Nephron progenitor cell (in vitro differentiated cells): ENCODE data around the gene UBE2J1.

ENCODE experiments used
- DNase-seq: peaks from one replicate; pipeline ENCODE4 v3.0.0; 2021
- H3K27ac Mint-ChIP-seq: 2 replicates; pipeline ENCODE4 v1.8.0; 2021; ENCODE audit warnings: mild to moderate bottlenecking, moderate library complexity, mixed read lengths
- H3K27me3 Mint-ChIP-seq: 2 replicates; pipeline ENCODE4 v1.8.0; 2021; ENCODE audit warnings: mild to moderate bottlenecking, low read depth, mixed read lengths; ENCODE audit not compliant: poor library complexity
- H3K36me3 Mint-ChIP-seq: 2 replicates; pipeline ENCODE4 v1.8.0; 2021; ENCODE audit warnings: low read depth, mixed read lengths
- H3K4me1 Mint-ChIP-seq: 2 replicates; pipeline ENCODE4 v1.8.0; 2021; ENCODE audit warnings: mixed read lengths
- H3K4me3 Mint-ChIP-seq: 2 replicates; pipeline ENCODE4 v1.8.0; 2021; ENCODE audit warnings: mild to moderate bottlenecking, moderate library complexity, mixed read lengths
- H3K9me3 Mint-ChIP-seq: 2 replicates; pipeline ENCODE4 v1.8.0; 2021; ENCODE audit warnings: mild to moderate bottlenecking, moderate library complexity, mixed read lengths
- CTCF ChIP-seq: fragments of 200-600 bp; sonication (generic); IDR thresholded peaks from 2 replicates; pipeline ENCODE4 v1.5.0; 2021; ENCODE audit warnings: antibody characterized with exemption

The UBE2J1 gene

DNA sequence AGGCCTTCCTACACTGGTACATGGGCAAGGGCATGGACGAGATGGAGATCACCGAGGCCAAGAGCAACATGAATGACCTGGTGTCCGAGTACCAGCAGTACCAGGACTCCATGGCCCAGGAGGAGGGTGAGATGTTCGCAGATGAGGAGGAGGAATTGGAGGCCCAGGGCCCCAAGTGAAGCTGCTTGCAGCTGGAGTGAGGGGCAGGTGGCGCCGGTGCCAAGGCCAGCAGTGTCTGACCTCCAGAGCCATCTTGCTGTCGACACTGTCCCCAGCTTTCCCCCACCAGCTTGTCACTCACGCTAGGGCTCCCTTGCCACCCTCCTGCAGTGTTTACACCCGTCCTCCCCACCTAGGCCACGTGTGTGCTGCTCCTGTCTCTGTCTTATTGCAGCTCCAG is 49.6 kb downstream of the UBE2J1 start:
- no peaks in the 10 kb centered on the region for H3K36me3 Mint-ChIP-seq
- no peak for TF ChIP-seq CTCF
- peaks cover 7% of the 10 kb centered on the region for H3K27me3 Mint-ChIP-seq
- DNase-seq: no peak
- H3K27ac Mint-ChIP-seq: no peak overlapping the region
- no peak overlapping the region for H3K4me3 Mint-ChIP-seq
- peaks cover 19% of the 10 kb centered on the region for H3K4me1 Mint-ChIP-seq
- H3K9me3 Mint-ChIP-seq: peaks cover 27% of the 10 kb centered on the region

- Mint-ChIP-seq H3K27me3 (peaks cover 8% of the 10 kb centered on the region), H3K36me3 (no peaks in the 10 kb centered on the region), H3K27ac (no peak overlapping the region), H3K4me1 (peaks cover 24% of the 10 kb centered on the region), H3K4me3 (no peak overlapping the region), H3K9me3 (peaks cover 27% of the 10 kb centered on the region)
- DNase-seq: no peak
- no peak for TF ChIP-seq CTCF
Observed at GRCh38 chr6:89302195-89302770, 50.2 kb downstream of the UBE2J1 start.

GRCh38 chr6:89301586-89302194 is 50.8 kb downstream of the UBE2J1 start:
- H3K36me3 Mint-ChIP-seq: no peaks in the 10 kb centered on the region
- DNase-seq: no peak
- TF ChIP-seq CTCF: no peak
- H3K4me3 Mint-ChIP-seq: no peak overlapping the region
- H3K27ac Mint-ChIP-seq: no peak overlapping the region
- peaks cover 24% of the 10 kb centered on the region for H3K4me1 Mint-ChIP-seq
- H3K9me3 Mint-ChIP-seq: peaks cover 27% of the 10 kb centered on the region
- peaks cover 8% of the 10 kb centered on the region for H3K27me3 Mint-ChIP-seq

- no peak for TF ChIP-seq CTCF
- Mint-ChIP-seq H3K27me3 (peaks cover 8% of the 10 kb centered on the region), H3K4me1 (peaks cover 24% of the 10 kb centered on the region), H3K27ac (no peak overlapping the region), H3K9me3 (peaks cover 27% of the 10 kb centered on the region), H3K4me3 (no peak overlapping the region), H3K36me3 (no peaks in the 10 kb centered on the region)
- DNase-seq: no peak
Observed at GRCh38 chr6:89299466-89299850, 53.1 kb downstream of the UBE2J1 start.

- Mint-ChIP-seq H3K27ac (no peak overlapping the region), H3K9me3 (peaks cover 22% of the 10 kb centered on the region), H3K4me1 (peaks cover 24% of the 10 kb centered on the region), H3K4me3 (no peak overlapping the region), H3K36me3 (no peaks in the 10 kb centered on the region), H3K27me3 (peaks cover 6% of the 10 kb centered on the region)
- DNase-seq: no peak
- no peak for TF ChIP-seq CTCF
Observed at GRCh38 chr6:89298680-89299465, 53.6 kb downstream of the UBE2J1 start.
